ENCODE results near the gene DLGAP1.

Gene DLGAP1

GRCh38 chr18:3530807-3531206, 924.3 kb downstream of the DLGAP1 start:
- DNase-seq (ENCODE audit: low read depth): no peak

GRCh38 chr18:3529601-3530000, 925.5 kb downstream of the DLGAP1 start:
- DNase-seq (ENCODE audit: low read depth): no peak

- DNase-seq (ENCODE audit: low read depth): no peak
Measured at GRCh38 chr18:3529077-3529476, 926.0 kb downstream of the DLGAP1 start.

- no peak for DNase-seq (ENCODE audit: low read depth)
Measured at GRCh38 chr18:3528231-3528630, 926.9 kb downstream of the DLGAP1 start.

GRCh38 chr18:3526421-3527354, 928.4 kb downstream of the DLGAP1 start:
- no peak for DNase-seq (ENCODE audit: low read depth)

- DNase-seq (ENCODE audit: low read depth): peak; percentile 2
Measured at GRCh38 chr18:3525870-3526420, 929.2 kb downstream of the DLGAP1 start.

- no peak for DNase-seq (ENCODE audit: low read depth)
Measured at GRCh38 chr18:3524706-3525105, 930.4 kb downstream of the DLGAP1 start.

GRCh38 chr18:3520230-3521085, 934.6 kb downstream of the DLGAP1 start:
- no peak for DNase-seq (ENCODE audit: low read depth)

GRCh38 chr18:3514312-3515216, 940.5 kb downstream of the DLGAP1 start:
- no peak for DNase-seq (ENCODE audit: low read depth)

GRCh38 chr18:3513481-3513880, 941.6 kb downstream of the DLGAP1 start:
- no peak for DNase-seq (ENCODE audit: low read depth)

GRCh38 chr18:3511980-3512379, 943.1 kb downstream of the DLGAP1 start:
- DNase-seq (ENCODE audit: low read depth): no peak

- DNase-seq (ENCODE audit: low read depth): no peak
Measured at GRCh38 chr18:3510896-3511295, 944.2 kb downstream of the DLGAP1 start.

GRCh38 chr18:3510024-3510423, 945.1 kb downstream of the DLGAP1 start:
- no peak for DNase-seq (ENCODE audit: low read depth)

- no peak for DNase-seq (ENCODE audit: low read depth)
Measured at GRCh38 chr18:3508576-3509549, 946.2 kb downstream of the DLGAP1 start.

- no peak for DNase-seq (ENCODE audit: low read depth)
Measured at GRCh38 chr18:3504637-3505036, 950.5 kb downstream of the DLGAP1 start.

GRCh38 chr18:3502650-3503049, 952.5 kb downstream of the DLGAP1 start:
- no peak for DNase-seq (ENCODE audit: low read depth)

- DNase-seq (ENCODE audit: low read depth): no peak
Measured at GRCh38 chr18:3500016-3500415, 955.1 kb downstream of the DLGAP1 start.

GRCh38 chr18:3499501-3499900, 955.6 kb downstream of the DLGAP1 start:
- DNase-seq (ENCODE audit: low read depth): no peak

GRCh38 chr18:3498698-3499471, 956.2 kb downstream of the DLGAP1 start:
- DNase-seq (ENCODE audit: low read depth): peak; percentile 3

All from activated T-cell treated with anti-CD3 and anti-CD28 coated beads for 1 hour (primary cell).